ENCODE data around the gene PTF1A. TPM values are rescaled to one million over a fixed set of nuclear protein-coding genes. Genes with fewer than 3 reads are reported as not detected.

PTF1A gene
- total and polyA plus RNA-seq, 10 of the 15 experiments (the other 5 are each of a cell fraction or from before 2014, with no cell fraction given): not detected

- ATAC-seq (no peak), FAIRE-seq (peak; percentile 38), DNase-seq (ENCODE audit: low read depth, low spot score) (no peak)
- Histone ChIP-seq H3K9ac (ENCODE audit: control insufficient read depth, insufficient read depth, low read length) (no peak overlapping the region), H2AFZ (ENCODE audit: control insufficient read depth, low read depth, low read length) (no peak overlapping the region), H3K9me3 (replicated peaks; ENCODE audit: control insufficient read depth, insufficient read depth, low read length) (no peaks in the 10 kb centered on the region), H3K4me3 (no peak overlapping the region), H3K27me3 (replicated peaks in 1 of 2; ENCODE audit: control insufficient read depth in 2 of 2, insufficient read depth in 2 of 2, low read length in 1 of 2) (no peaks in the 10 kb centered on the region), H3K27ac (ENCODE audit: control insufficient read depth, insufficient read depth) (no peak overlapping the region), H3K36me3 (ENCODE audit: control insufficient read depth in 2 of 2, insufficient read depth in 2 of 2, low read length in 1 of 2) (no peaks in the 10 kb centered on the region), H3K4me1 (ENCODE audit: control insufficient read depth, insufficient read depth, low read length) (no peaks in the 10 kb centered on the region), H3K79me2 (ENCODE audit: control insufficient read depth, insufficient read depth, low read length) (no peaks in the 10 kb centered on the region), H4K20me1 (ENCODE audit: control insufficient read depth, insufficient read depth) (no peaks in the 10 kb centered on the region), H3K4me2 (ENCODE audit: control insufficient read depth, insufficient read depth) (no peak overlapping the region)
- BruUV-seq (replicated peaks): no TSS peak
- ChIA-PET RAD21 (ENCODE audit: unreplicated experiment) (no interaction called here), POLR2A (no interaction called here), CTCF (no interaction called here), SMC1A (ENCODE audit: uncharacterized antibody, unreplicated experiment) (no interaction called here)
- intact Hi-C loops (cut with micrococcal nuclease; ENCODE audit: unreplicated experiment) (no loop called here), in situ Hi-C loops (cut with MboI) (no loop called here)
- 0% methylated on average over 1 of the region's 1 CpG for WGBS (ENCODE audit: insufficient coverage, insufficient replicate concordance, low lambda C conversion rate, missing lambda C conversion rate)
- TF ChIP-seq EED (IDR thresholded peaks at IDR 0.05; ENCODE audit: low read depth) (no peak), POU2F2 (IDR thresholded peaks at IDR 0.05; ENCODE audit: borderline replicate concordance, low read depth, low read length) (no peak), CHD4 (IDR thresholded peaks at IDR 0.05) (no peak), SP1 (IDR thresholded peaks at IDR 0.05; ENCODE audit: low read depth, low read length) (no peak), IKZF2 (IDR thresholded peaks at IDR 0.05) (no peak), RCOR1 (conservative IDR thresholded peaks at IDR 0.05; ENCODE audit: low read depth, low read length) (no peak), ATF7 (IDR thresholded peaks at IDR 0.05; ENCODE audit: low read depth) (no peak), ASH2L (IDR thresholded peaks at IDR 0.05; ENCODE audit: borderline replicate concordance, low read depth) (no peak), TCF7 (IDR thresholded peaks at IDR 0.05; ENCODE audit: borderline replicate concordance) (no peak), BCLAF1 (IDR thresholded peaks at IDR 0.05) (no peak), FOS (IDR thresholded peaks at IDR 0.05; ENCODE audit: borderline replicate concordance, extremely low read depth, insufficient read length) (no peak), RAD51 (IDR thresholded peaks at IDR 0.05) (no peak), MTA3 (IDR thresholded peaks at IDR 0.05; ENCODE audit: borderline replicate concordance, low read length) (no peak), CUX1 (IDR thresholded peaks at IDR 0.05; ENCODE audit: insufficient replicate concordance, low read depth, low read length) (no peak), CREM (IDR thresholded peaks at IDR 0.05; ENCODE audit: low read depth) (no peak), PBX3 (IDR thresholded peaks at IDR 0.05; ENCODE audit: insufficient replicate concordance, low read depth, low read length) (no peak)
Observed at GRCh38 chr10:23230582-23230981, 38.5 kb downstream of the PTF1A start.

Data from GM12878 (cell line).